Spleen (tissue), 7 donors: ENCODE results near the gene OR52E4.

Source experiments
- CTCF ChIP-seq, 11 experiments: fragments of 200-600 bp in 7 of 11; fragments of 450-650 bp in 4 of 11; sonication (generic) in 4 of 11; IDR thresholded peaks in 8 of 11; conservative IDR thresholded peaks in 3 of 11; 1 replicate in 7 of 11; 2 replicates in 4 of 11; pipeline versions ENCODE4 v1.4.0 to v1.8.0; 2016 to 2021; ENCODE audit warnings: antibody characterized with exemption in 11 of 11, inconsistent platforms in 4 of 11, mild to moderate bottlenecking in 1 of 11
- POLR2A ChIP-seq, 3 donors: fragments of 450-650 bp; IDR thresholded peaks; one replicate each; pipeline ENCODE4 v1.5.1; 2017; ENCODE audit warnings: antibody characterized with exemption in 3 of 3, mild to moderate bottlenecking in 1 of 3
- donor health status: DM: no; HTN: no; CAD: no; lungs with moderate emphysema.
- donor health status: DM: no; HTN: no; CAD: no.
- donor health status: DM: no; HTN: no; CAD: no.

- no peak for TF ChIP-seq POLR2A (IDR thresholded peaks at IDR 0.05)
- TF ChIP-seq CTCF (IDR thresholded peaks at IDR 0.05 in 8 of 11, conservative IDR thresholded peaks at IDR 0.05 in 3 of 11) = no peak
Observed at GRCh38 chr11:5887172-5887571, 6.7 kb downstream of the OR52E4 start.
